CD4-positive, alpha-beta T cell (primary cell): ENCODE data around the gene RHOJ. TPM values are rescaled to one million over a fixed set of nuclear protein-coding genes. Genes with fewer than 3 reads are reported as not detected.

ENCODE experiments used
- ATAC-seq: fragments of 200-7000 bp; cut with Tn5 transposase; one replicate; pipeline ENCODE4 v1.10.0; 2022; ENCODE audit warnings: mild to moderate bottlenecking; ENCODE audit not compliant: poor library complexity
- CTCF ChIA-PET: fragments of 350-600 bp; sonication (Branson Sonifier 250); formaldehyde crosslinking; loops from one replicate; lab custom pipeline; 2021; ENCODE audit warnings: antibody characterized with exemption, inconsistent platforms; lab: Charles Lee
- POLR2A ChIA-PET: fragments of 350-600 bp; sonication (Branson Sonifier 250); formaldehyde crosslinking; loops from one replicate; lab custom pipeline; 2021; ENCODE audit warnings: antibody characterized with exemption, inconsistent platforms; lab: Charles Lee
- DNase-seq, 14 experiments: peaks; one replicate each; pipeline ENCODE4 v3.0.0-alpha.2; 2013 to 2020; ENCODE audit warnings: mixed read lengths in 2 of 14
- H3K27ac ChIP-seq, 2 donors: one replicate each; pipeline versions ENCODE4 v1.5.1 to v1.7.0; 2013; ENCODE audit warnings: low read length in 2 of 2, low read depth in 1 of 2, mild to moderate bottlenecking in 1 of 2
- H3K27me3 ChIP-seq, 2 experiments: 1 replicate in 1 of 2; 2 replicates in 1 of 2; pipeline versions ENCODE4 v1.6.1 to v1.7.0; 2013; ENCODE audit warnings: low read length in 2 of 2, control low read depth in 1 of 2, mild to moderate bottlenecking in 1 of 2, moderate library complexity in 1 of 2; ENCODE audit not compliant: insufficient read depth in 2 of 2, control insufficient read depth in 1 of 2
- H3K36me3 ChIP-seq: one replicate; pipeline ENCODE4 v1.6.1; 2013; ENCODE audit warnings: low read length, control low read depth; ENCODE audit not compliant: insufficient read depth
- H3K4me1 ChIP-seq: one replicate; pipeline ENCODE4 v1.6.1; 2013; ENCODE audit warnings: low read length, control low read depth; ENCODE audit not compliant: insufficient read depth
- H3K4me3 ChIP-seq: one replicate; pipeline ENCODE4 v1.5.1; 2013; ENCODE audit warnings: mild to moderate bottlenecking, low read length, moderate library complexity
- H3K9me3 ChIP-seq, 2 experiments: 1 replicate in 1 of 2; 2 replicates in 1 of 2; pipeline versions ENCODE4 v1.6.1 to v1.7.0; 2013; ENCODE audit warnings: low read length in 2 of 2, mild to moderate bottlenecking in 2 of 2, control low read depth in 1 of 2, moderate library complexity in 1 of 2; ENCODE audit not compliant: control insufficient read depth in 1 of 2, insufficient read depth in 1 of 2
- H3K27ac Mint-ChIP-seq: one replicate; pipeline ENCODE4 v1.8.0; 2020; ENCODE audit warnings: mixed read lengths
- H3K27me3 Mint-ChIP-seq: one replicate; pipeline ENCODE4 v1.8.0; 2021; ENCODE audit warnings: mixed read lengths
- H3K36me3 Mint-ChIP-seq: one replicate; pipeline ENCODE4 v1.8.0; 2021; ENCODE audit warnings: low read depth, mixed read lengths
- H3K4me1 Mint-ChIP-seq: one replicate; pipeline ENCODE4 v1.8.0; 2021; ENCODE audit warnings: low read depth, mixed read lengths
- H3K4me3 Mint-ChIP-seq: one replicate; pipeline ENCODE4 v1.8.0; 2020; ENCODE audit warnings: mild to moderate bottlenecking, mixed read lengths
- H3K9me3 Mint-ChIP-seq: one replicate; pipeline ENCODE4 v1.8.0; 2020; ENCODE audit warnings: mixed read lengths
- intact Hi-C, 2 experiments: fragments of 100-400 bp; cut with DNase I in 1 of 2; cut with micrococcal nuclease in 1 of 2; formaldehyde crosslinking; loops; one replicate each; pipeline versions ENCODE4 v1.15.1 to v1.9.0; 2023 to 2025; cut with DNase I, micrococcal nuclease
- total RNA-seq, 174 experiments: library from RNA in 2 of 174; stranded (reverse) in 2 of 174; gene quantifications; one replicate each; pipeline ENCODE4 v1.2.3 and lab custom pipeline; 2021 to 2026
- TF ChIP-seq, protein P1 (sequence below): fragments of 200-600 bp; IDR thresholded peaks from one replicate; pipeline ENCODE4 v1.8.0; 2022; ENCODE audit warnings: antibody characterized with exemption, mild to moderate bottlenecking

RHOJ gene
- total RNA-seq, 2 experiments from 2014 or later = not detected

DNA sequence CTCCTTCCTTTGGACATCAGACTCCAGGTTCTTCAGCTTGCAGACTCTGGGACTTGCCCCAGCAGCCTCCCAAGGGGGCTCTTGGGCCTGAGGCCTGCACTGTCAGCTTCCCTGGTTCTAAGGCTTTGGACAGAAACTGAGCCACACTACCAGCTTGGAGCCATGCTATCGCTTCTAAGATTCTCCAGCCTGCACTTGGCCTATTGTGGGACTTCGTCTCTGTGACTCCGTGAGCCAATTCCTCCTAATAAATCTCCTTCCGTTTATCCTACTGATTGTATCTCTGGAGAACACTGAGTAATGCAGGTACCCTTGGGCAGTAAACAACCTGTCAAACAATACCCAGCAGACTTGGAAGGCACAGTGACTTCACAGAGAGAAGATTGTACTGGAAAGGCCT lies 24.9 kb upstream of the RHOJ start:
- ChIA-PET CTCF (no interaction called here), POLR2A (no interaction called here)
- H3K4me3 Mint-ChIP-seq = no peak overlapping the region
- ATAC-seq (no peak), DNase-seq (no peak)
- H3K4me1 Mint-ChIP-seq = no peaks in the 10 kb centered on the region
- H3K27me3 ChIP-seq = no peaks in the 10 kb centered on the region
- intact Hi-C loops = no loop called here
- H3K27ac Mint-ChIP-seq = no peak overlapping the region
- H3K27ac ChIP-seq = no peak overlapping the region
- H3K9me3 Mint-ChIP-seq = no peaks in the 10 kb centered on the region
- peaks cover 3% of the 10 kb centered on the region for H3K27me3 Mint-ChIP-seq
- no peaks in the 10 kb centered on the region for H3K36me3 Mint-ChIP-seq
- no peak overlapping the region for H3K4me3 ChIP-seq
- TF ChIP-seq, protein P1, sequence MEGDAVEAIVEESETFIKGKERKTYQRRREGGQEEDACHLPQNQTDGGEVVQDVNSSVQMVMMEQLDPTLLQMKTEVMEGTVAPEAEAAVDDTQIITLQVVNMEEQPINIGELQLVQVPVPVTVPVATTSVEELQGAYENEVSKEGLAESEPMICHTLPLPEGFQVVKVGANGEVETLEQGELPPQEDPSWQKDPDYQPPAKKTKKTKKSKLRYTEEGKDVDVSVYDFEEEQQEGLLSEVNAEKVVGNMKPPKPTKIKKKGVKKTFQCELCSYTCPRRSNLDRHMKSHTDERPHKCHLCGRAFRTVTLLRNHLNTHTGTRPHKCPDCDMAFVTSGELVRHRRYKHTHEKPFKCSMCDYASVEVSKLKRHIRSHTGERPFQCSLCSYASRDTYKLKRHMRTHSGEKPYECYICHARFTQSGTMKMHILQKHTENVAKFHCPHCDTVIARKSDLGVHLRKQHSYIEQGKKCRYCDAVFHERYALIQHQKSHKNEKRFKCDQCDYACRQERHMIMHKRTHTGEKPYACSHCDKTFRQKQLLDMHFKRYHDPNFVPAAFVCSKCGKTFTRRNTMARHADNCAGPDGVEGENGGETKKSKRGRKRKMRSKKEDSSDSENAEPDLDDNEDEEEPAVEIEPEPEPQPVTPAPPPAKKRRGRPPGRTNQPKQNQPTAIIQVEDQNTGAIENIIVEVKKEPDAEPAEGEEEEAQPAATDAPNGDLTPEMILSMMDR = no peak
- no peaks in the 10 kb centered on the region for H3K4me1 ChIP-seq
- peaks cover 3 to 6% of the 10 kb centered on the region in 2 experiments for H3K9me3 ChIP-seq
- no peaks in the 10 kb centered on the region for H3K36me3 ChIP-seq

DNA sequence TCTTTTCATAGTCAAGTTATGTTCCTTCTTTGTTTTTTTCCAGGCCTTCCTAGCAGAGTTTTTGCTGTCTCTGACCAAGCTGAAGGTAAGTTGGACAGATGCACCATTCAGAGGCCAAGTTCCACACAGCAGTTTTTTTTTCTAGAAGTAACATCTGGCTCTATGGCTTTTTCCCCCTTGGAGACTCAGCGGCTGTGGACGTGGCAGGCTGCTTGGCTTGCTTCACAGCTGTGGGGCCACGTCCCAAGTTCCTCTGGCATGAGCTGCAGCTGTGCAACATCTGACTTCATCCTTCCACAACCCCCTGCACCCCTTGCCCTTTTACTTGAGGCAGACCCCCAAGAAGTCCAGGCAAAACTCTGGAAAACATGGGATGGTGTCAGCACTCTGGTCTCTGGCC lies 24.2 kb upstream of the RHOJ start:
- Mint-ChIP-seq H3K9me3 (no peaks in the 10 kb centered on the region), H3K27ac (no peak overlapping the region), H3K27me3 (peaks cover 3% of the 10 kb centered on the region), H3K4me3 (no peak overlapping the region), H3K36me3 (no peaks in the 10 kb centered on the region), H3K4me1 (no peaks in the 10 kb centered on the region)
- CTCF ChIA-PET = no interaction called here
- ATAC-seq = no peak
- POLR2A ChIA-PET = no interaction called here
- no peak overlapping the region for H3K4me3 ChIP-seq
- H3K9me3 ChIP-seq = peaks cover 3 to 6% of the 10 kb centered on the region in 2 experiments
- no peaks in the 10 kb centered on the region for H3K36me3 ChIP-seq
- no peaks in the 10 kb centered on the region for H3K4me1 ChIP-seq
- no peak for DNase-seq
- no peaks in the 10 kb centered on the region for H3K27me3 ChIP-seq
- H3K27ac ChIP-seq = no peak overlapping the region
- TF ChIP-seq, protein P1 = no peak
- intact Hi-C loops = no loop called here

DNA sequence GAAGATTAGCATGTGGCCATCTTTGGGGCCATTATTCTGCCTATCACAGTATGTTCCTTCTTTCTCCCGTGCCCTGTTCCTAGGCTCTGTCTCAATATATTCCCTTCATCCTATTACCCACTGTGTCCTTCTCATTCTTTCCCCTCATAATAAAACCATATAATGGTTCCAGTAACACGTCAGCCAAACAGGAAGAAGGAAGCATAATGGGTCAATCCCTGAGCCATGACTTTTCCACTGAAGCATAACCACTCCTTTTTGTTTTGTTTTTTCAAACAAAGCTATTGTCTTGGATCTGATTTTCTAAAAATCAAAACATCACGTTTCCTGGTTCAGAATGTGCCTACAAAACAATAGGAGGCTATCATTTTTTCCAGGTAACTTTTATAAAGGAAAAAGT lies 21.3 kb upstream of the RHOJ start:
- CTCF ChIA-PET = no interaction called here

More for the DNA sequence above, 21.3 kb upstream of the RHOJ start:
- Mint-ChIP-seq H3K27ac (no peak overlapping the region), H3K27me3 (peaks cover 3% of the 10 kb centered on the region), H3K4me3 (no peak overlapping the region), H3K36me3 (no peaks in the 10 kb centered on the region), H3K4me1 (no peaks in the 10 kb centered on the region), H3K9me3 (no peaks in the 10 kb centered on the region)
- POLR2A ChIA-PET = no interaction called here
- TF ChIP-seq, protein P1 = no peak
- H3K27ac ChIP-seq = no peak overlapping the region
- no peaks in the 10 kb centered on the region for H3K36me3 ChIP-seq
- no peaks in the 10 kb centered on the region for H3K4me1 ChIP-seq
- no peaks in the 10 kb centered on the region for H3K27me3 ChIP-seq
- H3K9me3 ChIP-seq = peaks cover 3 to 6% of the 10 kb centered on the region in 2 experiments
- ATAC-seq = no peak
- intact Hi-C loops = no loop called here
- no peak overlapping the region for H3K4me3 ChIP-seq
- no peak for DNase-seq
